WTC11 (cell line): ENCODE data around the gene ABHD12. TPM values are rescaled to one million over a fixed set of nuclear protein-coding genes. Genes with fewer than 3 reads are reported as not detected.

Source experiments
- ATAC-seq: fragments of 200-7000 bp; cut with Tn5 transposase; 2 replicates; pipeline ENCODE4 v1.10.0; 2021; ENCODE audit warnings: mild to moderate bottlenecking, moderate library complexity
- CTCF ChIA-PET: fragments of 300-600 bp; sonication (Branson Sonifier 250); formaldehyde crosslinking; loops from one replicate; lab custom pipeline; 2021; ENCODE audit warnings: antibody characterized with exemption; lab: Charles Lee
- POLR2A ChIA-PET: fragments of 350-600 bp; sonication (Branson Sonifier 250); formaldehyde crosslinking; loops from one replicate; lab custom pipeline; 2021; ENCODE audit warnings: antibody characterized with exemption; lab: Charles Lee
- DNase-seq: peaks from one replicate; pipeline ENCODE4 v3.0.0; 2021; ENCODE audit warnings: low spot score
- H3K27ac Mint-ChIP-seq: 2 replicates; pipeline ENCODE4 v1.8.0; 2021; ENCODE audit warnings: mixed read lengths
- H3K27me3 Mint-ChIP-seq: 2 replicates; pipeline ENCODE4 v1.8.0; 2021; ENCODE audit warnings: low read depth, mild to moderate bottlenecking, moderate library complexity, mixed read lengths
- H3K36me3 Mint-ChIP-seq: 2 replicates; pipeline ENCODE4 v1.8.0; 2021; ENCODE audit warnings: mixed read lengths
- H3K4me1 Mint-ChIP-seq: 2 replicates; pipeline ENCODE4 v1.8.0; 2022; ENCODE audit warnings: mixed read lengths
- H3K4me3 Mint-ChIP-seq: 2 replicates; pipeline ENCODE4 v1.8.0; 2021; ENCODE audit warnings: mild to moderate bottlenecking, moderate library complexity, mixed read lengths
- H3K9me3 Mint-ChIP-seq: 2 replicates; pipeline ENCODE4 v1.8.0; 2021; ENCODE audit warnings: mixed read lengths
- AR ChIP-seq: fragments of 250-450 bp; sonication (Bioruptor Pico); IDR thresholded peaks from 2 replicates; pipeline ENCODE4 v1.9.0; 2021; ENCODE audit warnings: mild to moderate bottlenecking
- ESRRA ChIP-seq: sonication (generic); formaldehyde crosslinking; IDR thresholded peaks from 2 replicates; pipeline ENCODE4 v1.8.1; 2022; ENCODE audit warnings: mild to moderate bottlenecking, missing genetic modification reagents, borderline replicate concordance
- NFATC4 ChIP-seq: fragments of 250-450 bp; sonication (Bioruptor Pico); IDR thresholded peaks from 2 replicates; pipeline ENCODE4 v1.9.0; 2021; ENCODE audit warnings: mild to moderate bottlenecking
- NFE2L1 ChIP-seq: sonication (generic); formaldehyde crosslinking; IDR thresholded peaks from 2 replicates; pipeline ENCODE4 v1.8.1; 2023; ENCODE audit warnings: missing genetic modification reagents
- NR2C2 ChIP-seq: sonication (generic); formaldehyde crosslinking; IDR thresholded peaks from 2 replicates; pipeline ENCODE4 v1.8.0; 2022; ENCODE audit warnings: mild to moderate bottlenecking, missing genetic modification reagents
- OVOL2 ChIP-seq: fragments of 250-450 bp; sonication (Bioruptor Pico); IDR thresholded peaks from 2 replicates; pipeline ENCODE4 v1.9.0; 2021; ENCODE audit warnings: mild to moderate bottlenecking, borderline replicate concordance
- TEAD4 ChIP-seq: sonication (generic); formaldehyde crosslinking; IDR thresholded peaks from 2 replicates; pipeline ENCODE4 v1.8.0; 2022; ENCODE audit warnings: mild to moderate bottlenecking, missing genetic modification reagents
- ZNF219 ChIP-seq: sonication (generic); formaldehyde crosslinking; IDR thresholded peaks from 2 replicates; pipeline ENCODE4 v1.8.0; 2023; ENCODE audit warnings: missing genetic modification reagents, mild to moderate bottlenecking, borderline replicate concordance
- ZNF232 ChIP-seq: sonication (generic); formaldehyde crosslinking; IDR thresholded peaks from 2 replicates; pipeline ENCODE4 v1.8.0; 2022; ENCODE audit warnings: mild to moderate bottlenecking, missing genetic modification reagents
- ZNF281 ChIP-seq: sonication (generic); formaldehyde crosslinking; IDR thresholded peaks from 2 replicates; pipeline ENCODE4 v1.8.0; 2023; ENCODE audit warnings: mild to moderate bottlenecking, missing genetic modification reagents
- ZNF416 ChIP-seq: fragments of 250-450 bp; sonication (Bioruptor Pico); IDR thresholded peaks from 2 replicates; pipeline ENCODE4 v1.9.0; 2021; ENCODE audit warnings: mild to moderate bottlenecking, inconsistent platforms
- total RNA-seq: library from RNA; stranded (reverse); gene quantifications from 3 replicates; pipeline ENCODE4 v1.2.3, GENCODE V29; 2021
- TF ChIP-seq, protein P1 (sequence below): fragments of 250-450 bp; sonication (Bioruptor Pico); IDR thresholded peaks from 2 replicates; pipeline ENCODE4 v1.9.0; 2021; ENCODE audit warnings: moderate library complexity, mild to moderate bottlenecking, inconsistent platforms, borderline replicate concordance
- TF ChIP-seq, protein P2 (sequence below): sonication (generic); formaldehyde crosslinking; IDR thresholded peaks from 2 replicates; pipeline ENCODE4 v1.8.1; 2023; ENCODE audit warnings: mild to moderate bottlenecking, missing genetic modification reagents, moderate library complexity
- TF ChIP-seq, protein P3 (sequence below): sonication (generic); formaldehyde crosslinking; IDR thresholded peaks from 2 replicates; pipeline ENCODE4 v1.8.1; 2023; ENCODE audit warnings: mild to moderate bottlenecking, moderate library complexity, missing genetic modification reagents
- TF ChIP-seq, protein P4 (sequence below): sonication (generic); formaldehyde crosslinking; IDR thresholded peaks from 2 replicates; pipeline ENCODE4 v1.8.0; 2022; ENCODE audit warnings: mild to moderate bottlenecking, missing genetic modification reagents

The ABHD12 gene
- total RNA-seq, 1 experiment from 2014 or later = 63.1 TPM

GRCh38 chr20:25439328-25439727, 48.7 kb upstream of the ABHD12 start:
- Mint-ChIP-seq H3K4me1 (peaks cover 14% of the 10 kb centered on the region), H3K27ac (no peak overlapping the region), H3K9me3 (no peaks in the 10 kb centered on the region), H3K36me3 (peaks cover 49% of the 10 kb centered on the region), H3K4me3 (no peak overlapping the region), H3K27me3 (no peaks in the 10 kb centered on the region)
- ChIA-PET POLR2A (no interaction called here), CTCF (no interaction called here)
- ATAC-seq (no peak), DNase-seq (no peak)
- no peak for TF ChIP-seq ZNF416 (CRISPR knock-in tag)
- TF ChIP-seq, protein P1, sequence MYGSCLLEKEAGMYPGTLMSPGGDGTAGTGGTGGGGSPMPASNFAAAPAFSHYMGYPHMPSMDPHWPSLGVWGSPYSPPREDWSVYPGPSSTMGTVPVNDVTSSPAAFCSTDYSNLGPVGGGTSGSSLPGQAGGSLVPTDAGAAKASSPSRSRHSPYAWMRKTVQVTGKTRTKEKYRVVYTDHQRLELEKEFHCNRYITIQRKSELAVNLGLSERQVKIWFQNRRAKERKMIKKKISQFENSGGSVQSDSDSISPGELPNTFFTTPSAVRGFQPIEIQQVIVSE = no peak
- TF ChIP-seq, protein P2, sequence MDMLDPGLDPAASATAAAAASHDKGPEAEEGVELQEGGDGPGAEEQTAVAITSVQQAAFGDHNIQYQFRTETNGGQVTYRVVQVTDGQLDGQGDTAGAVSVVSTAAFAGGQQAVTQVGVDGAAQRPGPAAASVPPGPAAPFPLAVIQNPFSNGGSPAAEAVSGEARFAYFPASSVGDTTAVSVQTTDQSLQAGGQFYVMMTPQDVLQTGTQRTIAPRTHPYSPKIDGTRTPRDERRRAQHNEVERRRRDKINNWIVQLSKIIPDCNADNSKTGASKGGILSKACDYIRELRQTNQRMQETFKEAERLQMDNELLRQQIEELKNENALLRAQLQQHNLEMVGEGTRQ (CRISPR knock-in tag) = no peak
- TF ChIP-seq AR (CRISPR knock-in tag) = no peak
- TF ChIP-seq NFATC4 (CRISPR knock-in tag) = no peak
- TF ChIP-seq NFE2L1 = no peak
- no peak for TF ChIP-seq ZNF232 (CRISPR knock-in tag)
- TF ChIP-seq ZNF281 (CRISPR knock-in tag) = no peak

- Mint-ChIP-seq H3K27ac (peak overlapping the region; percentile 81), H3K9me3 (no peaks in the 10 kb centered on the region), H3K4me1 (peaks cover 14% of the 10 kb centered on the region), H3K36me3 (peaks cover 48% of the 10 kb centered on the region), H3K27me3 (no peaks in the 10 kb centered on the region), H3K4me3 (no peak overlapping the region)
- CTCF ChIA-PET = interaction anchor here (1.2 kb wide), 1 partner anchor 38 kb away, joined by 3 read pairs; no protein-coding TSS in a partner anchor
- ATAC-seq = peak; percentile 83
- TF ChIP-seq TEAD4 (CRISPR knock-in tag) (peak; percentile 70; the same call in 1 of the 2 replicates), ZNF219 (CRISPR knock-in tag) (no peak), ZNF232 (CRISPR knock-in tag) (no peak)
- TF ChIP-seq, protein P3, sequence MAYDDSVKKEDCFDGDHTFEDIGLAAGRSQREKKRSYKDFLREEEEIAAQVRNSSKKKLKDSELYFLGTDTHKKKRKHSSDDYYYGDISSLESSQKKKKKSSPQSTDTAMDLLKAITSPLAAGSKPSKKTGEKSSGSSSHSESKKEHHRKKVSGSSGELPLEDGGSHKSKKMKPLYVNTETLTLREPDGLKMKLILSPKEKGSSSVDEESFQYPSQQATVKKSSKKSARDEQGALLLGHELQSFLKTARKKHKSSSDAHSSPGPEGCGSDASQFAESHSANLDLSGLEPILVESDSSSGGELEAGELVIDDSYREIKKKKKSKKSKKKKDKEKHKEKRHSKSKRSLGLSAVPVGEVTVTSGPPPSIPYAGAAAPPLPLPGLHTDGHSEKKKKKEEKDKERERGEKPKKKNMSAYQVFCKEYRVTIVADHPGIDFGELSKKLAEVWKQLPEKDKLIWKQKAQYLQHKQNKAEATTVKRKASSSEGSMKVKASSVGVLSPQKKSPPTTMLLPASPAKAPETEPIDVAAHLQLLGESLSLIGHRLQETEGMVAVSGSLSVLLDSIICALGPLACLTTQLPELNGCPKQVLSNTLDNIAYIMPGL = no peak
- POLR2A ChIA-PET = no interaction called here
- DNase-seq = peak; percentile 47
Observed at GRCh38 chr20:25437153-25437581, 46.5 kb upstream of the ABHD12 start.

DNA sequence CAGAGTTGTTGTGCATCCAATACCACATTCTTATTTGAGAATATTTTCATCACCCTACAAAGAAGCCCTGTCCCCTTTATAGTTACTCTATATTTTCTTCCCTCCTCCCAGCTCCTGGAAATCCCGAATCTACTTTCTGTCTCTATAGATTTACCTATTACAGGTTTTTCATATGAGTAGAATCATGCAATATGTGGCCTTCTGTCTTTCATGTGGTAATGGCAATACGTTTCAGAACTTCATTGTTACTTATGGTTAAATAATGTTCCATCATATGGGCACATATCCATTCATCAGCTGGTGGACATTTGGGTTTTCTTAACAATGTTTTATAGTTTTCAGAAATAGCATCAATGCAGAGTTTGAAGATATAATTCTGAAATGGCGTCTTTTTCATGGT, 33.9 kb upstream of the ABHD12 start:
- Mint-ChIP-seq H3K4me3 (no peak overlapping the region), H3K4me1 (no peaks in the 10 kb centered on the region), H3K36me3 (peaks cover 67% of the 10 kb centered on the region), H3K9me3 (peaks cover 9% of the 10 kb centered on the region), H3K27me3 (no peaks in the 10 kb centered on the region), H3K27ac (no peak overlapping the region)
- ATAC-seq (no peak), DNase-seq (no peak)
- ChIA-PET POLR2A (no interaction called here), CTCF (no interaction called here)
- no peak for TF ChIP-seq ESRRA
- TF ChIP-seq, protein P4, sequence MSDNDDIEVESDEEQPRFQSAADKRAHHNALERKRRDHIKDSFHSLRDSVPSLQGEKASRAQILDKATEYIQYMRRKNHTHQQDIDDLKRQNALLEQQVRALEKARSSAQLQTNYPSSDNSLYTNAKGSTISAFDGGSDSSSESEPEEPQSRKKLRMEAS = no peak
- TF ChIP-seq NR2C2 (CRISPR knock-in tag) = no peak
- no peak for TF ChIP-seq OVOL2
- no peak for TF ChIP-seq ZNF281 (CRISPR knock-in tag)
